Measurements from ENCODE around the gene SOX4. TPM values are rescaled to one million over a fixed set of nuclear protein-coding genes. Genes with fewer than 3 reads are reported as not detected.
A peak's percentile ranks its signal among the peaks of the same experiment; 100 is the strongest.

SOX4 gene
- total RNA-seq, 2 donors from 2014 or later, result 7.4 to 10.3 TPM

- no peak for DNase-seq (ENCODE audit: low spot score)
- intact Hi-C loops (cut with DNase I), result no loop called here
Measured at GRCh38 chr6:21590346-21590745, 3.2 kb upstream of the SOX4 start.

GRCh38 chr6:21591446-21591845 lies 2.1 kb upstream of the SOX4 start:
- intact Hi-C loops (cut with DNase I), result no loop called here
- no peak for DNase-seq (ENCODE audit: low spot score)

- intact Hi-C loops (cut with DNase I), result no loop called here
Measured at GRCh38 chr6:21592953-21593352, 598 bp upstream of the SOX4 start.

GRCh38 chr6:21593927-21594415 lies 420 bp downstream of the SOX4 start:
- intact Hi-C loops (cut with DNase I), result no loop called here

More at GRCh38 chr6:21592953-21593352, 598 bp upstream of the SOX4 start:
- no peak for DNase-seq (ENCODE audit: low spot score)

GRCh38 chr6:21594416-21595281 lies 1.1 kb downstream of the SOX4 start:
- DNase-seq (ENCODE audit: low spot score), result peak; percentile 90
- intact Hi-C loops (cut with DNase I), result no loop called here

More at GRCh38 chr6:21593927-21594415, 420 bp downstream of the SOX4 start:
- DNase-seq (ENCODE audit: low spot score), result no peak

- intact Hi-C loops (cut with DNase I), result no loop called here
- peak; percentile 87 for DNase-seq (ENCODE audit: low spot score)
Measured at GRCh38 chr6:21595285-21596144, 2.0 kb downstream of the SOX4 start.

- DNase-seq (ENCODE audit: low spot score), result peak; percentile 86
- intact Hi-C loops (cut with DNase I), result no loop called here
Measured at GRCh38 chr6:21596145-21596948, 2.8 kb downstream of the SOX4 start.

- intact Hi-C loops (cut with DNase I), result no loop called here
- no peak for DNase-seq (ENCODE audit: low spot score)
Measured at GRCh38 chr6:21596949-21597682, 3.6 kb downstream of the SOX4 start.

GRCh38 chr6:21597801-21598673 lies 4.5 kb downstream of the SOX4 start:
- intact Hi-C loops (cut with DNase I), result no loop called here
- DNase-seq (ENCODE audit: low spot score), result no peak

- DNase-seq (ENCODE audit: low spot score), result no peak
- intact Hi-C loops (cut with DNase I), result no loop called here
Measured at GRCh38 chr6:21598674-21599023, 5.1 kb downstream of the SOX4 start.

- intact Hi-C loops (cut with DNase I), result no loop called here
- DNase-seq (ENCODE audit: low spot score), result no peak
Measured at GRCh38 chr6:21599051-21599696, 5.6 kb downstream of the SOX4 start.

- no peak for DNase-seq (ENCODE audit: low spot score)
- intact Hi-C loops (cut with DNase I), result no loop called here
Measured at GRCh38 chr6:21601339-21601923, 7.9 kb downstream of the SOX4 start.

- DNase-seq (ENCODE audit: low spot score), result no peak
- intact Hi-C loops (cut with DNase I), result no loop called here
Measured at GRCh38 chr6:21601932-21602390, 8.4 kb downstream of the SOX4 start.

- intact Hi-C loops (cut with DNase I), result no loop called here
Measured at GRCh38 chr6:21603082-21603952, 9.8 kb downstream of the SOX4 start.

GRCh38 chr6:21604081-21604480 lies 10.5 kb downstream of the SOX4 start:
- intact Hi-C loops (cut with DNase I), result no loop called here
- no peak for DNase-seq (ENCODE audit: low spot score)

More at GRCh38 chr6:21603082-21603952, 9.8 kb downstream of the SOX4 start:
- DNase-seq (ENCODE audit: low spot score), result no peak

GRCh38 chr6:21605166-21605565 lies 11.6 kb downstream of the SOX4 start:
- intact Hi-C loops (cut with DNase I), result no loop called here
- no peak for DNase-seq (ENCODE audit: low spot score)

Data from posterior vena cava (tissue), 2 donors.